Dermis microvascular lymphatic vessel endothelial cell (primary cell): ENCODE results near the gene LTA4H. TPM values are rescaled to one million over a fixed set of nuclear protein-coding genes. Genes with fewer than 3 reads are reported as not detected.

Experiments
- DNase-seq, 2 donors: peaks; one replicate each; pipeline versions ENCODE4 v3.0.0 to v3.0.0-alpha.2; 2010; ENCODE audit warnings: low read depth in 2 of 2
- total RNA-seq: library from RNA; depleted of rRNA; stranded (reverse); fragments of >200 nt; gene quantifications from 2 replicates; pipeline ENCODE4 v1.2.1, GENCODE V29; 2014

Gene LTA4H
- total RNA-seq, 1 donor from 2014 or later: 52.5 TPM

DNA sequence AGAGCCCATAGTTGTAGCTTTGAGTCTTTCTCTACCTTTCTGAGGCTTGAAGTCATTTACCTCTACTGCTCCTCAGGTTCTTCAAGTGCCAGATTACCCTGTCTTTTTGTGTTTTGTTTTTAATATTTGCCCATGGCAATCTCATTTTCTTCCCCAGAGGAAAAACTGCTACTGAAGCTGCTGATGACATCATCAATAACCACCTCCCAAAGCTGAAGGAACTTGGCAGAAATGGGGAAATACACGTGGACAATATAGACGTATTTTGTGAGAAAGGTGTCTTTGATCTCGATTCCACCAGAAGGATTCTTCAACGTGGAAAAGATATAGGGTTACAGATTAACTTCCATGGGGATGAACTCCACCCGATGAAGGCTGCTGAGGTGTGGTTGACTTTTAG is 75.1 kb downstream of the LTA4H start:
- DNase-seq: no peak

DNA sequence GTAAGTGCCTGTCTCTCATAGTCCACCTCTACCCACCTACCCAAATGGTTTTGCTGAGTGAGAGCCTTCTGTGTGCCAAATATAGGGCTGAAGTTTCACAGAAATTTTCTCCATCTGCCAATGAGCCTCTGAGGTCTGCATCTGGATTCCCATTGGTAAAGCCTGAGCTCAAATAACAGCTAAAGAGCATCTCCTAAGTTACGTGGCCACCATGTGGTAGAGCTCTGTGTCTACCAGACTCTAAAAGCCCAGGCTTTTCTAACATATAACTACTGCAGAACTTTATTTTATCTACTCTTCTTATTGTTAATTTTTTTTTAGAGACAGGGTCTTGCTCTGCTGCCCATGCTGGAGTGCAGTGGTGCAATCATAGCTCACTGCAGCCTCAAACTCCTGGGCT is 76.3 kb downstream of the LTA4H start:
- DNase-seq: peak in 1 of 2 donors; percentile 29

DNA sequence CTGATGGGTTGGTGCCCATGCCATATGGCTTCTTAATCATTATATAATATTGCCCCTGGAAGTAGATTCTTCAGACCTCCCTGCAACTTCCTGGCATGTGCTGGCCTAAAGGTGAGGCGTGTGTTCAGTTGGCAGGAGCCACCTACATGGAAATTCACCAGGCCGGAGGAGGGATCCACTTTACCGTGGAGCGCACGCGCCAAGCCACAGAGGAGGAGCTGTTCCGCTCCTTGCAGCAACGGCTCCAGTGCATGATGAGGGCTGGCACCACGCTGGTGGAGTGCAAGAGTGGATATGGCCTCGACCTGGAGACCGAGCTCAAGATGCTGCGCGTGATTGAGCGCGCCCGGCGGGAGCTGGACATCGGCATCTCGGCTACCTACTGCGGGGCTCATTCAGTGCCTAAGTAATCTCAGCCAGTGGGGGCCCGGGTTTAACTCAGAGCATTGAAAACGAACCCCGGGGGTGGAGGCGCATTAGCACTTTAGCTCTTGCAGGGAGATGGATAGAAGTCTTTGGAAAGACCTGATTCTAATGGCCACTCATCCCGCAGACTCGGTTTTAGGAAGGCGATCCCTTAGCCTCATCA is 78.7 kb downstream of the LTA4H start:
- DNase-seq: no peak

DNA sequence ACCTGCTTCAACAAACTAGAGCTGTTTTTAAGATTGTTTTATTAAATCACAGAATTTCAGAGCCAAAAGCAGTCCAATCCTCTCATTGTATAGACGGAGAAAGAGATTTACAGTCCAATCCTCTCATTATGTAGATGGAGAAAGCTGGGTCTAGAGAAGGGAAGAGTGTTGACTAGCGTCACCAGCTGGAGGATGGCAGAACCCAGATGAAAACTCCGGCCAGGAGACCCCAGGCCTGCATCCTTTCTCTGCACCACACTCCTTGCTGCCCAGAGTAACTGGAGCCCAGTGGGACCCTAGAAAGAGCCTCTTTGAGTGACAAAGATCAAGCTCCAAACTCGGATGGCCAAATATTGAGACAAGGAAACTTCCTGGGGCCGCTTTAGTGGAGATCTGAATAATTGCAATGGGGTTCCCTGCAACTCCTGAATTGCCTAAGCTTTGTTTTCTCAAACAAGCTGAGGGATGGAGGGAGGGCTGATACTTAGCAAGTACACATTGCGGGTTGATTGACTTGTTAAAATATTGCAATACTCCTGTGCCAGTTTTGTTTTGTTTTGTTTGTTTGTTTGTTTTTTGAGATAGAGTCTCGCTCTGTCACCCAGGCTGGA is 79.7 kb downstream of the LTA4H start:
- no peak for DNase-seq

DNA sequence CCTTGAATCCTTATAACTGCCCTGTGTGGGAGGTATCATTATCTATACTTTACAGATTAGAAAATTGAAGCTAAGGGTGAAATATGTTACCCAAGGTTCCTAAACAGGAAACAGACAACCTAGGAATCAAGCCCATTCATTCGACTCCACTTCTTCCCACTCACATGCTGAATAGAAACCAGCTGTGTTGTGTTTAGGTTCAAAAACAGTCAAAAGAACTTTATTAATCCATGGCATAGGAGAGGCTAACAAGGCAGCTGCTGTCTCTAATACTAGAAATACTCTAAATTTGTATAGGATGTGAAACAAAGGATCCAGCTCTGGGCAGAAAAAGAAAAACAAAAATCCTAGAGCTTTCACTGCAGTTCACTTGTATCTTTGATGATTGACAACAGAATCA is 82.4 kb downstream of the LTA4H start:
- no peak for DNase-seq

DNA sequence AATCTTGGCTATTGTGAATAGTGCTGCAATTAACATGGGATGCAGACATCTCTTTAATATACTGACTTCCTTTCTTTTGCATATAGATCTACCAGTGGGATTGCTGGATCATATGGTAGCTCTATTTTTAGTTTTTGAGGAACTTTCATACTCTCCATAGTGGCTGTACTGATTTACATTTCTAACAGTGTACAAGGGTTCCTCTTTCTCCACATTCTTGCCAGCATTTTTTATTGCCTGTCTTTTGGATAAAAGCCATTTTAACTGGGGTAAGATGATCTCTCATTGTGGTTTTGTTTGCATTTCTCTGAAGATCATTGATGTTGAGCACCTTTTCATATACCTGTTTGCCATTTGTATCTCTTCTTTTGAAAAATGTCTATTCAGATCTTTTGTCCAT is 83.9 kb downstream of the LTA4H start:
- no peak for DNase-seq

Other genes with a start within 250 kb of the LTA4H start
- 204 and 516 TPM in 2 replicates for gene NTN4, start 244.8 kb downstream of the LTA4H start, total RNA-seq
- gene SNRPF, start 176.6 kb downstream of the LTA4H start, total RNA-seq: 13.3 and 24.5 TPM in 2 replicates
- not detected in 2 replicates for gene CCDC38, start 93.0 kb downstream of the LTA4H start, total RNA-seq
- gene AMDHD1, start 92.3 kb downstream of the LTA4H start, total RNA-seq: under 0.01 TPM in 2 replicates
- 0.13 and 0.25 TPM in 2 replicates for gene HAL, start 39.2 kb downstream of the LTA4H start, total RNA-seq
- gene ELK3, start 158.8 kb upstream of the LTA4H start, total RNA-seq: 50.2 and 67.6 TPM in 2 replicates